LNCAP (cell line): ENCODE measurements around the gene HSPA14.

Experiments used
- CTCF ChIP-seq: fragments of 450-650 bp; IDR thresholded peaks from 2 replicates; pipeline ENCODE4 v1.5.1; 2017; ENCODE audit warnings: mild to moderate bottlenecking

The HSPA14 gene

GRCh38 chr10:14810969-14811953 is 26.8 kb upstream of the HSPA14 start:
- no peak for TF ChIP-seq CTCF

DNA sequence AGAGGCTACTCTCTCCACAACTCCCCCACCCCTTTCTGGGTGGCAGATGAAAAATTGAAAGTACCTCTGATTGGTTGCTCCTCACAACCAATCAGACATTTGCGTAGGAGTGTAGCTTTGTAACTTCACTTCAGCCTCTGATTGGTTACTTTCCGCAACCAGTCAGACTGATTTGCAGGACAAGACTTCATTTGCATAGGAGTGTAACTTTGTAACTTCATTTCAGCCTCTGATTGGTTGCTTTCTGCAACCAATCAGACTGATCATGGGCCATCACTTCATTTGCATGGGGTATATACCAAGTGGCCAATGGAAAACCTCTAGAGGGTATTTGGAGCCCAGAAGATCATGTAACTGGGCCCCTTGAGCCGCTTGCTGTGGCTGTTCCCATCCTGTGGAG is 25.8 kb upstream of the HSPA14 start:
- no peak for TF ChIP-seq CTCF

DNA sequence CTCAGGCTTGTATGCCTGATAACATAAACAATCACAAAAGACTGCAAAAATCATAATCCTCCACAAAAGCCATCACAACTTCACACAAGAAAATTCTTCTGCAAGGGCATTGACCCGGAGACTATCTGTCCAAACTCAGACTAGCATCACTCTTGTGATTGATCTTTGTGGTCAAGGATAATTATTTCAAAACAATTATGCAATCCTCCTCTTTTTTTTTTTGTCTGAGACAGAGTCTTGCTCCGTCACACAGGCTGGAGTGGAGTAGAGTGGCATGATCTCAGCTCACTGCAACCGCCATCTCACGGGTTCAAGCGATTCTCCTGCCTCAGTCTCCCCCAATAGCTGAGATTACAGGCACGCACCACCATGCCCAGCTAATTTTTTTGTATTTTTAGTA is 22.4 kb upstream of the HSPA14 start:
- no peak for TF ChIP-seq CTCF

- no peak for TF ChIP-seq CTCF
Measured at GRCh38 chr10:14820010-14820774, 17.9 kb upstream of the HSPA14 start.

- no peak for TF ChIP-seq CTCF
Measured at GRCh38 chr10:14820775-14821154, 17.3 kb upstream of the HSPA14 start.

DNA sequence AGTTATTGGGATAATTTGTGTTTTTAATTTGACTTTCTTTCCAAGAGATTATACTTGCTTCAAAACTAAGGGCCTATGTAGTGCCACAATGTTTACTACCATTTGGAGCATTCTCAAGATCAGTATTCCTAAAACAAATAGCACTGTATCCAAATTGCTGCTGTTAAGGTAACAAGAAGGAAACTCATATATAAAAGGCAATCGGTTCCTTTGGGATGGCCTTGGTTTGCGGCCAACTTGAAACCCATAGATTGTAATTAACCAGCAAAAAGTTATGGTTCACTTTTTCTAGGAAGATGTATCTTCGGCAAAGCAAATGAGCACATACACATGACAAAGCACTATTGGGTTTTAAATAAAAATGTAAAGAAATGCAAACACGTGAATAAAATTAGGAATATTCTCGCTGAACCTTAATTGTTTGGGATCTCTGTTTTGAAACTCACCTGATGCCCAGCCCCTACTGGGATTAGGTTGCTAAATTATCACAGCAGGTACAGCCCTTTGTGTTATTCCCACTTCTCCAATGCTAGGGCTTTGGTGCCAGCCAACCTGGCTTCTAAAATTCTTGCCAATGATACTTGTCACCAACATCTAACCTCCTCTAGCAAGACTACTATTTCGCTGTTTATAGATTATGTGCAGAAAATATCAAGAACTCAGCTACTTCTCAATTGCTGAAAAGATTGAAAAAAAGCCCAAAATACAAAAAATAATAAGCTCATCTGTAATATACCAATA is 16.3 kb upstream of the HSPA14 start:
- no peak for TF ChIP-seq CTCF
